Lower leg skin (tissue), 3 donors: ENCODE results near the gene PPM1L.

Experiments used
- CTCF ChIP-seq, 3 donors: fragments of 450-650 bp; IDR thresholded peaks; one replicate each; pipeline ENCODE4 v1.5.1; 2016; ENCODE audit warnings: antibody characterized with exemption in 3 of 3, mild to moderate bottlenecking in 3 of 3, moderate library complexity in 2 of 3
- POLR2A ChIP-seq, 2 donors: fragments of 450-650 bp; IDR thresholded peaks; one replicate each; pipeline ENCODE4 v1.6.1; 2016 to 2017; ENCODE audit warnings: antibody characterized with exemption in 2 of 2, mild to moderate bottlenecking in 1 of 2, moderate library complexity in 1 of 2

GRCh38 chr3:161026612-161027510, 270.8 kb downstream of the PPM1L start:
- TF ChIP-seq CTCF (IDR thresholded peaks at IDR 0.05) (no peak), POLR2A (IDR thresholded peaks at IDR 0.05) (no peak)
